GM18520 (cell line): ENCODE results near the gene SCD5.

ENCODE experiments used
- ATAC-seq: cut with Tn5 transposase; IDR thresholded peaks from one replicate; pipeline ENCODE4 v1.9.1; 2021; ENCODE audit not compliant: unreplicated experiment

The SCD5 gene

GRCh38 chr4:82774711-82775171 lies 23.9 kb downstream of the SCD5 start:
- ATAC-seq, result no peak

GRCh38 chr4:82773057-82773456 lies 25.5 kb downstream of the SCD5 start:
- no peak for ATAC-seq

GRCh38 chr4:82770607-82771006 lies 28.0 kb downstream of the SCD5 start:
- no peak for ATAC-seq

DNA sequence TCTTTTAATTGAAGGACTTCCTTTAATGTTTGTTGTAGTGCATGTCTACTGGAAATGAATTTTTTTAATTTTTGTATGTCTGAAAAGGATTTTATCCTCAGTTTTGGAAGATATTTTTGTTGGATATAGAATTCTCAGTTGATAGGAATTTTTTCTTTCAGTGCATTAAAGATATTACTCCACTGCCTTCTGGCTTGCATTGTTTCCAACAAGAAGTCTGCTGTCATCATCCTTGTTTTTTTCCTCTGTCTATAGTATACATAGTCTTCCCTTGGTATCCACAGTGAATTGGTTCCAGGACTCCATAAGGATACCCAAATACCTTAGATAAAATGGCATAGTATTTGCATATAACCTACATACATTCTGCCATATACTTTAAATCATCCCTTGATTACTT lies 33.5 kb downstream of the SCD5 start:
- no peak for ATAC-seq

DNA sequence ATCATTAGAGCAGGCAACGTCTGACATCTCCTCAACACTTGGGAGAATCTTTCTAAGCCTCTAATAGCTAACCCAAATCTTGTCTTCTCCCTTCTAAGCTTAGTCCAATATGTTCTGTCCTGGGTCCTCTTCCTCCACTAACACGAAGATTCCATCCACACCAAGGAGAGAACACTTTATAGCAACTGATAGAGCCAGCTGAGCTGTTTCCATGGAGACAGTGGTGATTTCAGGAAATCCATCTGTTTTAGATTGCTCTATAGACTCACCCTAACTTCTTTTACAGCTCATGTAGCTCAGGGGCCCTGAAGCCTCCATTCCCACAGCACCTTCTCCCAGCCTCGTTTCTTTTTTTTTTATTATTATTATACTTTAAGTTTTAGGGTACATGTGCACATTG lies 37.4 kb downstream of the SCD5 start:
- no peak for ATAC-seq

GRCh38 chr4:82758701-82759685 lies 39.6 kb downstream of the SCD5 start:
- no peak for ATAC-seq

- no peak for ATAC-seq
Observed at GRCh38 chr4:82756061-82756460, 42.5 kb downstream of the SCD5 start.

DNA sequence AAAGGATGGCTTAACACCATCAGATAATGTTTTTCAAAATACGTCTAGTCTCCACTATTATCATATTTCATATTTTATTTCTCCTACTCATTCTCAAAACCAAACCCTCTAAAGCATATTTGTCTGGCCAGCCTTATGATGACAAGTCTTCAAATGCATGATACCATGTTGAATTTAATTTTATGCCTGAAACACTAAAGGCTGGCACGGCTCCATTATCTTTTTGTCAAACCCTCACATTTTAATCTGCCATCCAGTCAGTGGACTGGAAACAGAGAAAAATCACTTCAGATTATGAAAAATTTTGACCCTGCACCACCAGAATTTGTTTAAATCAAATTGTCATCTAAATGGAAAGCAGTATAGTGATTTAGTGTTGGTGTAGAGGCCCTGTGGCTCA lies 42.9 kb downstream of the SCD5 start:
- ATAC-seq, result no peak

DNA sequence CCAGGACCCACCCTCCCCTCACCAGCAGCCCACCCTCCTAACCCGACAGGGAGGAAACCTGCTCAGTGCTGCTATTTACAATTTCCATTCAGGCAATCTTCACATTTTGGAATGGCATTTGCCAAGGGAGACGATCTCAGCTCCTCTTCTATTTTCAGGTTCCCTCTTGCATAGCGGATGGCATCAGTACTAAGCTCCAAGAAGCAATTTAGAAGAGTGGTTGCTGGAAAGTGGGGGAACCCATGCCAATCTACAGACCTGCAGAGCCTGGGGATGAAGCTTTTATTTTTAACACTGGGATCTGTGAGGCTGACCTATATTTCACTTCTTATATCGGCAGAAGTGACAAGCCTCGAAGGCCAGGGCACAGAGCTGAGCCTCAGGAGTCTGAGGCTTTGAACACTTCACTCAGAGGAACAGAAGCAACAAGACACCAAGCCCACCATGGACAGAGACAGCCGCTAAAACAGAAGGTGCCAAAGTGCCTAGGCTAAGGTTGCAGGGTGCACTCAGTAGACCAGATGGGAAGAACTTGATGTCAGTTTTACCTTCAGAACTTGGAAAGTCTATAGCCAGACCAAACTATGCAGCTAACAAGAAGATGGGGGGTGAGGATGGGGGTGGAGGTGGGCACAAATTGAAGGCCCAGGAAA lies 44.0 kb downstream of the SCD5 start:
- ATAC-seq, result no peak

DNA sequence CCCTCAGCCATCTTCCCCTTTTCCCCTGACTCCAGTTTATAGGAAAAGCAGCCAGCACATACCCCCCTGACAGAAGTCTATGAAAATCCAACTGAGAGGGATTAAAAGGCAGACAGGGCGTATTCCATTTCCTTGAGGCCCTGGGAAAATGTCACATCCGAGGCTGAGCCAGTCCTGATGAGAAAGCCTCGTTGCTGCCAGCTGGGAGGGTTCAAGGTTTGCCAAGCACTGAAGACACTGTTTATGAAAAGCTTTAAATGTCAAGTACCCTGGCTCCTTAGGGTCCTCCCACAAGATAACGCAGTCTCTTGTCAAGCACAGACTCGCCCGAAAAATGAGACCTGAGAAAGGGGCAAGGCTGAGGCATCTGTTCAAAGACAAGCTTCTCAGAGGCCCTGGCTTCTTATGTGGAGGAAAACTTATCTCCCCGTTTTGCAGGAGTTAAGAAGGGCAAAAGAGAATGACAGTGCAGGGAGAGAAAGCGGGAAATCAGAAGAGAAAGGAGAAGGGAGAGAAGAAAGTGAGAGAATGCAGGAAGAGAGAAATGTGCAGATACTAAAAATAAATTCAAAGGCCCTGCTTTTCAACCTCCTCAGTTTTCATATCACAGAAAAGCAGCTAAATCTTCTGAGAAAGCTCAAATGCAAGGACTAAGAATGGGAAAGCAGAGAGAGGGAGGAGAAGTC lies 44.7 kb downstream of the SCD5 start:
- no peak for ATAC-seq

DNA sequence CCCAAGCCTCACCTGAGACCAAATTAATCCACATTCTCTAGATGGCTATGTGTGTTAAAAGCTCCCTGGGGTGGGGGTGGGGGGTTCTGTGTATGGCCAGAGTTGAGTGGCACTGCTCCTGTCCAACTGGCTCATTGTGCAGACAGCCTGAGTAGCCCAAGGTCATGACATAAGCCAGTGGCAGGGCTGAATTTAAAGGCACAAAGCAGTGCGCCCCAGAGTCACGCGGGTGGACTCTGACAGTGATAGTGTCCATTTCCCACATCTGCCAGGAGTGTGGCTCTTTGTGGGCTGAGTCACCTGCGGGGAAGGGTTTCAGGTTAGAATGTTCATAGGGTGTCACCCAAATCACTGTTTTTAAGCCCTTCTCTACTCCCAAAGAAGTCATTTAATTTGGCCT lies 45.4 kb downstream of the SCD5 start:
- ATAC-seq, result no peak

DNA sequence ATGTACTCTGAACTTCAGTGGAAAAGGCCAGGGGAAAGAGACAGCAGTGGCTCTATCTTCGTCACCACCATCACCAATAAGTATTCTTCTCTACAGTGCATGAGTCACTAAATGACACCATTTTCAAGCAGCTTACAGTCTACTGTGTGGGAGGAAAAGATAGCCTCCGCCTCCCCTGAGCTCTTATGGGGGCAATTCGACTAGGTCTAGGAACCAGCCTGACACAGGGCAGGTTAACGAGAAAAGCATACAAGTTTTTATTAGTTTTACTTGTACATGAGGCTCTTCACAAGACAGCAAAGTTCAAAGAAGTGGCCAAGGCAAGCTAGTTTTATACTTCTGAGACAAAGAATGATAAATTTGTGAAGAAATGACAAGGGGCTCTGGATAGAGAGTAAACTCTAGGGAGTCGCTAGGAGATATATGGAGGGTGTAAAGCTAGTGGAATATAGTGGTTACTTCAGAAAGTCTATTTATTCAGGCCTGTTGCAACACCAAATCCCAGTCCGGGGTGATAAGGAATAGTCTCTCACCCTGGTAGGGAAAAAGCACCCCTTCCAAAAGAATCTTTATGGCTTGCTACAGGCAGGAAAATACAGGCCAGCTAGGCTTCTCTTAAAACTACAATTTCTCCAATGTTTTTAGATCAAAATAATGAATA lies 49.7 kb downstream of the SCD5 start:
- no peak for ATAC-seq

DNA sequence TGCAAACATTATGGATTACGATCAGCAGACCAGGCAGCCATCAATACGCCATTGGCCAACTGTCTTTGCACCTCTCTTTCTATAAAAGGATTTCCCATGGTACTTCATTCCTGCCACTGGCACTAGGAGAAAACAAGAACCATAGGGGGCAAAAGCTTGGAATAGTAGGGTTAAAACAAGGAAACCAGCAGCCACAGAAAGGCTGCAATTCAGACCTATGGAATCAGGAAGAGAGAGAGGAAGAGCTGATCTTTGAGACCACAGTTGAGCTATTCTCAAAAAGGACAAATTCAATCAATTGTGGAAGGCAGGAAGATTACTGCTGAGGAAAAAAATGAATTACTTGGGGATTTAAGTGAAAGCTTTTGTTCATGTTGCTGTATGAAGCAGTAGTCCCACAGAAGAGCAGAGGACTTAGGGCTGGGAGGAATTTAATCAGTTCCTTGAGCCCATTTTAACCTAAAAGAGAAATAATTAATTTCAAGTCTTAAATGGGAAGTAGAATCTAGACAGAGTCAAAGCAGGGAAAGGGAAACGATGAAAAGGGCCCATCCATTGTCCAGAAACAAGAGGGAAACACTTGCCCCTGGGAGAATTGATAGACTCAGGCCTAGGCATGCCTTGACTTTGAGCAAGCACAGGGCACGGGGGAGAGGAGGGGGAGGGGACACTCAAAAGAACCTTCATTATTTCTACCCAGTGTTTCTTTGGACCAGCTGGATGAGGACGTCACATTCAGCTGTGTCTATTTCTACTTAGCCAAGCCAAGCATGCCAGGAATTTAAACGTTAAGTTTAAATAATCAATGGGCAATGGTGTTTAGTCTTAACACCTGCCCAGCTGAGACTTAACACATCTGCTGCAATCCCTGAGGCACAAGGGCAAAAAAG lies 50.7 kb downstream of the SCD5 start:
- ATAC-seq, result no peak

GRCh38 chr4:82746705-82747574 lies 51.7 kb downstream of the SCD5 start:
- no peak for ATAC-seq

- no peak for ATAC-seq
Observed at GRCh38 chr4:82745173-82745842, 53.3 kb downstream of the SCD5 start.

GRCh38 chr4:82744284-82744968 lies 54.2 kb downstream of the SCD5 start:
- ATAC-seq, result no peak

DNA sequence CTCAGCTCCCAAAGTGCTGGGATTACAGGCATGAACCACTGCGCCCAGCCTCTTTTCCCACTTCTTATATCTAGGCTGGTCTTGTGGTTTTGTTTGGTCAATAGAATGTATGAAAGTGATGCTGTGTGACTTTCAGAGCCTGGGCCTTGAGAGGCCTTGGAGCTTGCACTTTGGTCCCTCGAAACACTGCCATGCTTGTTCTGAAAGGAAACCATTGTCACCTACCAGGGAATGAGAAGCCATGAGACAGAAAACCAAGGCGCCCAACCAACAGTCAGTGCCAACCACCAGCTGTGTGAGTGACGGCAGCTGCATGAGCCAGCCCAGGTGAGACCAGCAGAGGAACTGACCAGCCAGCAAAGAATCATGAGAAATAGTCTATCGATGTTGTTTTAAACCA lies 57.4 kb downstream of the SCD5 start:
- no peak for ATAC-seq
